GM12878 (cell line): ENCODE results near the gene NHLRC4. TPM values are rescaled to one million over a fixed set of nuclear protein-coding genes. Genes with fewer than 3 reads are reported as not detected.

Experiments used
- BCL3 ChIP-seq: IDR thresholded peaks from 2 replicates; pipeline ENCODE4 v1.6.1; 2011; ENCODE audit warnings: borderline replicate concordance, low read depth, mild to moderate bottlenecking, moderate library complexity, low read length; ENCODE audit not compliant: insufficient read depth, poor library complexity, severe bottlenecking
- CHD1 ChIP-seq: IDR thresholded peaks from 2 replicates; pipeline ENCODE4 v1.6.1; 2012; ENCODE audit warnings: low read depth, low read length, improper control_type of control experiment
- CREB1 ChIP-seq: IDR thresholded peaks from 2 replicates; pipeline ENCODE4 v1.6.1; 2012; ENCODE audit warnings: low read depth, mild to moderate bottlenecking, inconsistent platforms
- FOS ChIP-seq: IDR thresholded peaks from 3 replicates; pipeline ENCODE4 v1.6.1; 2011; ENCODE audit warnings: borderline replicate concordance; ENCODE audit not compliant: insufficient read length; ENCODE audit errors: extremely low read depth
- GABPA ChIP-seq: IDR thresholded peaks from 2 replicates; pipeline ENCODE4 v1.6.1; 2014; ENCODE audit warnings: antibody characterized with exemption, low read depth, mild to moderate bottlenecking, inconsistent platforms
- GATAD2B ChIP-seq: fragments of 450-650 bp; conservative IDR thresholded peaks from 2 replicates; pipeline ENCODE4 v1.6.1; 2017; ENCODE audit warnings: low read depth, mild to moderate bottlenecking, moderate library complexity
- HDAC6 ChIP-seq: fragments of 200-600 bp; sonication (generic); IDR thresholded peaks from one replicate; pipeline ENCODE4 v1.8.0; 2017; ENCODE audit warnings: antibody characterized with exemption; ENCODE audit not compliant: unreplicated experiment
- MEF2A ChIP-seq: IDR thresholded peaks from 2 replicates; pipeline ENCODE4 v1.6.1; 2011; ENCODE audit warnings: low read depth, mild to moderate bottlenecking, low read length, moderate library complexity; ENCODE audit not compliant: insufficient read depth
- MEF2B ChIP-seq: fragments of 450-650 bp; IDR thresholded peaks from 2 replicates; pipeline ENCODE4 v1.6.1; 2018; ENCODE audit warnings: mild to moderate bottlenecking, moderate library complexity; ENCODE audit not compliant: partially characterized antibody, poor library complexity, severe bottlenecking
- NBN ChIP-seq: fragments of 450-650 bp; IDR thresholded peaks from 2 replicates; pipeline ENCODE4 v1.6.1; 2016
- NKRF ChIP-seq: fragments of 450-650 bp; conservative IDR thresholded peaks from 2 replicates; pipeline ENCODE4 v1.6.1; 2017; ENCODE audit warnings: mild to moderate bottlenecking, moderate library complexity
- SPI1 ChIP-seq: IDR thresholded peaks from 2 replicates; pipeline ENCODE4 v1.6.1; 2011; ENCODE audit warnings: low read depth, mild to moderate bottlenecking, low read length, moderate library complexity, borderline replicate concordance; ENCODE audit not compliant: insufficient read depth
- TBL1XR1 ChIP-seq: IDR thresholded peaks from 2 replicates; pipeline ENCODE4 v1.6.1; 2012; ENCODE audit warnings: low read depth, low read length, improper control_type of control experiment
- TCF12 ChIP-seq: IDR thresholded peaks from 2 replicates; pipeline ENCODE4 v1.6.1; 2011; ENCODE audit warnings: low read depth, mild to moderate bottlenecking, low read length
- WRNIP1 ChIP-seq: IDR thresholded peaks from 2 replicates; pipeline ENCODE4 v1.6.1; 2011; ENCODE audit warnings: low read depth, low read length, improper control_type of control experiment, borderline replicate concordance
- polyA plus RNA-seq, 11 experiments: library from polyadenylated mRNA; depleted of rRNA in 4 of 11; unstranded in 6 of 11; stranded (reverse) in 5 of 11; fragments of >200 nt; fragmentation: Nextera tagmentation in 4 of 11; fragmentation: Illumina TruSeq in 1 of 11; extraction: Ambion mirVana in 4 of 11; extraction: Trizol in 1 of 11; gene quantifications; 1 replicate in 1 of 11; 2 replicates in 10 of 11; pipeline versions ENCODE4 v1.2.1 to v1.2.3, GENCODE V29; 2011 to 2016; ENCODE audit warnings: inconsistent platforms in 2 of 11, missing spikeins in 2 of 11, low read depth in 1 of 11
- total RNA-seq, 4 experiments: library from RNA; depleted of rRNA in 3 of 4; stranded (reverse); fragments of >200 nt in 3 of 4; fragmentation: Illumina TruSeq in 1 of 4; extraction: Trizol in 1 of 4; gene quantifications; 2 replicates each; pipeline versions ENCODE4 v1.2.1 to v1.2.3, GENCODE V29; 2013 to 2021
- TF ChIP-seq, protein P1 (sequence below): fragments of 450-650 bp; IDR thresholded peaks from 2 replicates; pipeline ENCODE4 v1.6.1; 2014; ENCODE audit warnings: mild to moderate bottlenecking
- TF ChIP-seq, protein P2 (sequence below): fragments of 450-650 bp; IDR thresholded peaks from 2 replicates; pipeline ENCODE4 v1.6.1; 2017; ENCODE audit warnings: low read depth, mild to moderate bottlenecking, moderate library complexity
- TF ChIP-seq, protein P3 (sequence below): fragments of 450-650 bp; IDR thresholded peaks from 2 replicates; pipeline ENCODE4 v1.6.1; 2017; ENCODE audit warnings: mild to moderate bottlenecking, moderate library complexity

Gene NHLRC4
- total and polyA plus RNA-seq, 10 of the 15 experiments (the other 5 are each of a cell fraction or from before 2014, with no cell fraction given) = 0.07 to 1.1 (median 0.57) TPM; not detected in 3

- TF ChIP-seq TBL1XR1 = peak; percentile 49; the same call in 1 of the 2 replicates
- TF ChIP-seq NKRF = peak; percentile 78; the same call in 1 of the 2 replicates
- no peak for TF ChIP-seq MEF2B
- TF ChIP-seq HDAC6 = no peak
- no peak for TF ChIP-seq MEF2A
- no peak for TF ChIP-seq TCF12
- TF ChIP-seq FOS = no peak
- no peak for TF ChIP-seq CHD1
- TF ChIP-seq, protein P1, sequence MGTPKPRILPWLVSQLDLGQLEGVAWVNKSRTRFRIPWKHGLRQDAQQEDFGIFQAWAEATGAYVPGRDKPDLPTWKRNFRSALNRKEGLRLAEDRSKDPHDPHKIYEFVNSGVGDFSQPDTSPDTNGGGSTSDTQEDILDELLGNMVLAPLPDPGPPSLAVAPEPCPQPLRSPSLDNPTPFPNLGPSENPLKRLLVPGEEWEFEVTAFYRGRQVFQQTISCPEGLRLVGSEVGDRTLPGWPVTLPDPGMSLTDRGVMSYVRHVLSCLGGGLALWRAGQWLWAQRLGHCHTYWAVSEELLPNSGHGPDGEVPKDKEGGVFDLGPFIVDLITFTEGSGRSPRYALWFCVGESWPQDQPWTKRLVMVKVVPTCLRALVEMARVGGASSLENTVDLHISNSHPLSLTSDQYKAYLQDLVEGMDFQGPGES = 0 out of 2 replicates have a peak, but pooled peaks have one; percentile 46
- TF ChIP-seq GABPA = 0 out of 2 replicates have a peak, but pooled peaks have one; percentile 78
- TF ChIP-seq CREB1 = peak; percentile 89
- TF ChIP-seq WRNIP1 = no peak
- TF ChIP-seq GATAD2B = peak; percentile 96; the same call in 1 of the 2 replicates
- 0 out of 2 replicates have a peak, but pooled peaks have one; percentile 8 for TF ChIP-seq SPI1
- TF ChIP-seq, protein P2, sequence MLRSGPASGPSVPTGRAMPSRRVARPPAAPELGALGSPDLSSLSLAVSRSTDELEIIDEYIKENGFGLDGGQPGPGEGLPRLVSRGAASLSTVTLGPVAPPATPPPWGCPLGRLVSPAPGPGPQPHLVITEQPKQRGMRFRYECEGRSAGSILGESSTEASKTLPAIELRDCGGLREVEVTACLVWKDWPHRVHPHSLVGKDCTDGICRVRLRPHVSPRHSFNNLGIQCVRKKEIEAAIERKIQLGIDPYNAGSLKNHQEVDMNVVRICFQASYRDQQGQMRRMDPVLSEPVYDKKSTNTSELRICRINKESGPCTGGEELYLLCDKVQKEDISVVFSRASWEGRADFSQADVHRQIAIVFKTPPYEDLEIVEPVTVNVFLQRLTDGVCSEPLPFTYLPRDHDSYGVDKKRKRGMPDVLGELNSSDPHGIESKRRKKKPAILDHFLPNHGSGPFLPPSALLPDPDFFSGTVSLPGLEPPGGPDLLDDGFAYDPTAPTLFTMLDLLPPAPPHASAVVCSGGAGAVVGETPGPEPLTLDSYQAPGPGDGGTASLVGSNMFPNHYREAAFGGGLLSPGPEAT = no peak
- no peak for TF ChIP-seq BCL3
- TF ChIP-seq, protein P3, sequence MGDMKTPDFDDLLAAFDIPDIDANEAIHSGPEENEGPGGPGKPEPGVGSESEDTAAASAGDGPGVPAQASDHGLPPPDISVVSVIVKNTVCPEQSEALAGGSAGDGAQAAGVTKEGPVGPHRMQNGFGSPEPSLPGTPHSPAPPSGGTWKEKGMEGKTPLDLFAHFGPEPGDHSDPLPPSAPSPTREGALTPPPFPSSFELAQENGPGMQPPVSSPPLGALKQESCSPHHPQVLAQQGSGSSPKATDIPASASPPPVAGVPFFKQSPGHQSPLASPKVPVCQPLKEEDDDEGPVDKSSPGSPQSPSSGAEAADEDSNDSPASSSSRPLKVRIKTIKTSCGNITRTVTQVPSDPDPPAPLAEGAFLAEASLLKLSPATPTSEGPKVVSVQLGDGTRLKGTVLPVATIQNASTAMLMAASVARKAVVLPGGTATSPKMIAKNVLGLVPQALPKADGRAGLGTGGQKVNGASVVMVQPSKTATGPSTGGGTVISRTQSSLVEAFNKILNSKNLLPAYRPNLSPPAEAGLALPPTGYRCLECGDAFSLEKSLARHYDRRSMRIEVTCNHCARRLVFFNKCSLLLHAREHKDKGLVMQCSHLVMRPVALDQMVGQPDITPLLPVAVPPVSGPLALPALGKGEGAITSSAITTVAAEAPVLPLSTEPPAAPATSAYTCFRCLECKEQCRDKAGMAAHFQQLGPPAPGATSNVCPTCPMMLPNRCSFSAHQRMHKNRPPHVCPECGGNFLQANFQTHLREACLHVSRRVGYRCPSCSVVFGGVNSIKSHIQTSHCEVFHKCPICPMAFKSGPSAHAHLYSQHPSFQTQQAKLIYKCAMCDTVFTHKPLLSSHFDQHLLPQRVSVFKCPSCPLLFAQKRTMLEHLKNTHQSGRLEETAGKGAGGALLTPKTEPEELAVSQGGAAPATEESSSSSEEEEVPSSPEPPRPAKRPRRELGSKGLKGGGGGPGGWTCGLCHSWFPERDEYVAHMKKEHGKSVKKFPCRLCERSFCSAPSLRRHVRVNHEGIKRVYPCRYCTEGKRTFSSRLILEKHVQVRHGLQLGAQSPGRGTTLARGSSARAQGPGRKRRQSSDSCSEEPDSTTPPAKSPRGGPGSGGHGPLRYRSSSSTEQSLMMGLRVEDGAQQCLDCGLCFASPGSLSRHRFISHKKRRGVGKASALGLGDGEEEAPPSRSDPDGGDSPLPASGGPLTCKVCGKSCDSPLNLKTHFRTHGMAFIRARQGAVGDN = peak; percentile 46; the same call in 1 of the 2 replicates
- TF ChIP-seq NBN = no peak
Measured at GRCh38 chr16:527015-527903, 39.5 kb upstream of the NHLRC4 start, which contains the start of gene CAPN15 (continued).
